OCI-LY3 (cell line): ENCODE results near the gene RNF212B.
"Not testable (repeated sequence)": the region's sequence is repeated elsewhere in the genome, so short reads cannot be mapped to it uniquely, and the experiment has no call there.

Source experiments
- H2AFZ ChIP-seq: fragments of 200-600, 300-600 bp; shearing (Covaris generic); 2 replicates; pipeline ENCODE4 v1.6.0; 2014; ENCODE audit warnings: antibody characterized with exemption, low read depth, low read length
- H3K27ac ChIP-seq: fragments of 200-600, 300-600 bp; sonication (generic); 2 replicates; pipeline ENCODE4 v1.5.1; 2014; ENCODE audit warnings: mild to moderate bottlenecking, low read length, moderate library complexity, mixed read lengths
- H3K27me3 ChIP-seq: fragments of 200-600, 300-600 bp; sonication (generic); 2 replicates; pipeline ENCODE4 v1.6.1; 2014; ENCODE audit warnings: low read depth, low read length, mixed read lengths
- H3K36me3 ChIP-seq: fragments of 200-600, 300-600 bp; sonication (generic); replicated peaks from 2 replicates; pipeline ENCODE3; 2014; ENCODE audit warnings: low read depth, low read length, mixed read lengths
- H3K4me1 ChIP-seq: fragments of 300-600, 200-600 bp; sonication (generic); 2 replicates; pipeline ENCODE4 v1.6.1; 2014; ENCODE audit warnings: low read length, mixed read lengths
- H3K4me2 ChIP-seq: fragments of 200-600, 300-600 bp; sonication (generic); 2 replicates; pipeline ENCODE4 v1.6.1; 2014; ENCODE audit warnings: low read length, mixed read lengths
- H3K4me3 ChIP-seq: fragments of 300-600, 200-600 bp; sonication (generic); 2 replicates; pipeline ENCODE4 v1.5.1; 2014; ENCODE audit warnings: antibody characterized with exemption, mild to moderate bottlenecking, low read length, moderate library complexity
- H3K79me2 ChIP-seq: fragments of 300-600, 200-600 bp; shearing (Covaris generic); 2 replicates; pipeline ENCODE4 v1.6.1; 2014; ENCODE audit warnings: mild to moderate bottlenecking, low read length, mixed read lengths
- H3K9ac ChIP-seq: fragments of 300-600, 200-600 bp; shearing (Covaris generic); 2 replicates; pipeline ENCODE4 v1.6.0; 2014; ENCODE audit warnings: mild to moderate bottlenecking, low read length, moderate library complexity
- H3K9me3 ChIP-seq: fragments of 200-600, 300-600 bp; shearing (Covaris generic); 2 replicates; pipeline ENCODE4 v1.6.1; 2014; ENCODE audit warnings: low read length, mixed read lengths; ENCODE audit not compliant: insufficient read depth
- H4K20me1 ChIP-seq: fragments of 200-600, 300-600 bp; sonication (generic); 2 replicates; pipeline ENCODE4 v1.6.1; 2016; ENCODE audit warnings: low read length, mixed read lengths; ENCODE audit not compliant: insufficient read depth
- EZH2phosphoT487 ChIP-seq: fragments of 200-600 bp; shearing (Covaris generic); IDR thresholded peaks from 2 replicates; pipeline ENCODE4 v1.6.1; 2018; ENCODE audit warnings: antibody characterized with exemption, mixed run types, low read depth
- TF ChIP-seq, protein P1 (sequence below): fragments of 200-600, 300-600 bp; sonication (generic); IDR thresholded peaks from 2 replicates; pipeline ENCODE4 v1.5.1; 2014; ENCODE audit warnings: antibody characterized with exemption, low read length, low read depth

RNF212B gene, protein sequence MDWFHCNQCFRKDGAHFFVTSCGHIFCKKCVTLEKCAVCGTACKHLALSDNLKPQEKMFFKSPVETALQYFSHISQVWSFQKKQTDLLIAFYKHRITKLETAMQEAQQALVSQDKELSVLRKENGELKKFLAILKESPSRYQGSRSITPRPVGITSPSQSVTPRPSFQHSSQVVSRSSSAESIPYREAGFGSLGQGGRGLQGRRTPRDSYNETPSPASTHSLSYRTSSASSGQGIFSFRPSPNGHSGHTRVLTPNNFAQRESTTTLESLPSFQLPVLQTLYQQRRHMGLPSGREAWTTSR

DNA sequence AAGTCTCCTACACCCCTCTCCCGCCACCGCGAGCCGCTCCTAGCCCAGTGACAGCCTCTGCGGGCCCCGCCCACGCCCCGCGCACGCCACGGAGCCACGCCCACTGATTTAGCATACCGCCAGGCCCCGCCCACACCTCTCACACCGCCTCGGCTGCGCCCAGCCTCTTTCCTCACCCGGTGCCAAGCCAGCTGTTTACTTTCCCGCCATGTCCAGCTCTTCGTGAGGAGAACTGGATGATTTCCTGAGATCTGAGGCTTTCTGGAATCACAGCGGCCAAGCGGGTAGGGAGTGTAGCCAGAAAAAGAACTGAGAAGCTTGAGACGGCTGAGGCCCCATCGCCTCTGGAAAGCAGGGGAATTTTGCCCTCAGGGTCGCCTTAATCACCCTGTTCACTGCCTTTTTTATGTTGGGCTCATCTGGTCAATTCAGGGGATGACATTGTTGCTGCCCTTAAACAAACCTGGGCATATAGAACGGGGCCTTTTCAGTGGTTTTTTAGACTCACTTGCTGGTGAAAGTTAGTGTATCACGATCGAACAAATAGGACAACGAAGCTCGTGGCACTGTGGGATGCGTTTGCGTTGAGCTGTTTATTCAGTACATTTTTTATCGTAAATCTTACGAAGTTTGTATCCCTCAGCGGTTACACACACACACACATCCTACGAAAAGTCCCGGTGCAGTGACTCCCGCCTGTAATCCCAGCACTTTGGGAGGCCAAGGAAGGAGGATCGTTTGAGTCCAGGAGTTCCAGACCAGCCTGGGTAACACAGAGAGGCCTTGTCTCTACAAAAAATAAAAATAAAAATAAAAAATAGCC is at the start of gene RNF212B:
TSS of gene RNF212B (plus strand) at position 165 of the 823 bp plus-strand sequence. CDS start 2,410 bp downstream, outside the sequence.
- H3K27me3 ChIP-seq = no peaks in the 10 kb centered on the region
- TF ChIP-seq, protein P1, sequence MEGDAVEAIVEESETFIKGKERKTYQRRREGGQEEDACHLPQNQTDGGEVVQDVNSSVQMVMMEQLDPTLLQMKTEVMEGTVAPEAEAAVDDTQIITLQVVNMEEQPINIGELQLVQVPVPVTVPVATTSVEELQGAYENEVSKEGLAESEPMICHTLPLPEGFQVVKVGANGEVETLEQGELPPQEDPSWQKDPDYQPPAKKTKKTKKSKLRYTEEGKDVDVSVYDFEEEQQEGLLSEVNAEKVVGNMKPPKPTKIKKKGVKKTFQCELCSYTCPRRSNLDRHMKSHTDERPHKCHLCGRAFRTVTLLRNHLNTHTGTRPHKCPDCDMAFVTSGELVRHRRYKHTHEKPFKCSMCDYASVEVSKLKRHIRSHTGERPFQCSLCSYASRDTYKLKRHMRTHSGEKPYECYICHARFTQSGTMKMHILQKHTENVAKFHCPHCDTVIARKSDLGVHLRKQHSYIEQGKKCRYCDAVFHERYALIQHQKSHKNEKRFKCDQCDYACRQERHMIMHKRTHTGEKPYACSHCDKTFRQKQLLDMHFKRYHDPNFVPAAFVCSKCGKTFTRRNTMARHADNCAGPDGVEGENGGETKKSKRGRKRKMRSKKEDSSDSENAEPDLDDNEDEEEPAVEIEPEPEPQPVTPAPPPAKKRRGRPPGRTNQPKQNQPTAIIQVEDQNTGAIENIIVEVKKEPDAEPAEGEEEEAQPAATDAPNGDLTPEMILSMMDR = no peak
- no peak for TF ChIP-seq EZH2phosphoT487
- no peaks in the 10 kb centered on the region for H3K79me2 ChIP-seq
- H3K9ac ChIP-seq = no peak within 1 kb of the TSS
- no peak within 1 kb of the TSS for H3K4me3 ChIP-seq
- no peak within 1 kb of the TSS for H2AFZ ChIP-seq
- no peak within 1 kb of the TSS for H3K27ac ChIP-seq
- H3K36me3 ChIP-seq = no peaks in the 10 kb centered on the region
- H4K20me1 ChIP-seq = no peaks in the 10 kb centered on the region
- peaks cover 10% of the 10 kb centered on the region for H3K4me1 ChIP-seq
- H3K9me3 ChIP-seq = no peaks in the 10 kb centered on the region
- H3K4me2 ChIP-seq = no peak within 1 kb of the TSS

DNA sequence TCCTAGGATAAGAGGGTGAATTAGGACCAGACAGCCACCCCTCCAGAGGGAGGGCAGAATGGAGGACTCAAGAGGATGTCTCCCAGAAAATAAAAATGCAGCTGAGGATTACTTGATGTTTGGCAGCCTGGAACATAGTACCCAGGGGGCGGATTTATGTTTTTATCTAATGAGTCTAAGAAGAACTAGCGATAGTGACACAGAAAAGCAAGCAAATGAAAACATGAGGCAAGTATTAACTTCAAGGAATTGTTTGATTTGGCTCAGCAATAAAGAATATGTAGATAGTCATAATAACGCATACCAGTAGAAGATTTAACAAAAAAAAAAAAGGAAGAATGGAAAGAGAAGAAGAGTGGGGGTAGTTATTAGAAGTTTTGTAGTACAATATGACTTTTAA is 44.3 kb upstream of the RNF212B start:
- Histone ChIP-seq H3K9ac (no peak overlapping the region), H3K36me3 (no peaks in the 10 kb centered on the region), H3K4me3 (no peak overlapping the region), H3K4me2 (no peak overlapping the region), H3K27me3 (no peaks in the 10 kb centered on the region), H3K9me3 (no peaks in the 10 kb centered on the region), H3K27ac (no peak overlapping the region), H3K4me1 (no peaks in the 10 kb centered on the region), H3K79me2 (no peaks in the 10 kb centered on the region), H4K20me1 (no peaks in the 10 kb centered on the region), H2AFZ (no peak overlapping the region)
- no peak for TF ChIP-seq EZH2phosphoT487

DNA sequence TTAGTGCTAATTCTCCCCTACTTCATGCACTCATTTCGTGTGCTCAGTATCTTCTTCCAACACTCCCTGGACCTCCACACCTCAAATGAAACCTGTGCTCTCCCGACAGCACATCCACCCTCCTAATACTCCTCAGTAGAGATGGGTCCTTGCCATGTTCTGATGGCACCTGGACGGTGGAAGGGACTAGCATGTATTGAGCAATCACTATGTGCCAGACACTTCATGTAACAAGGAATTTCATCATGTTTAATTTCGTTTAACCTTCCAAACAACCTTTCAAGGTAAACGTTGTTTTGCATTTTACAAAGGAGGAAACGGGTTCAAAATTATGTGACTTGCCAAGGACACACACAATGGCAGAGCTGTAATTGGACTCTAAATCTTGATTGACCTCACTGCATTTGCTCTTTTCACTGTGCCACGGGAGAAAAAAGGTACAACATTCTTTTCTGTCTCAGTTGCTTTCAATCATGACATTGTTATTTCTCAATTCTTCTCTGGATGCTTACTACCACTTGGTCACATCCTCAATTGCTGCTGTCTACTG is 42.1 kb upstream of the RNF212B start:
- TF ChIP-seq, protein P1 = no peak
- no peak for TF ChIP-seq EZH2phosphoT487
- Histone ChIP-seq H3K27ac (no peak overlapping the region), H3K27me3 (no peaks in the 10 kb centered on the region), H3K4me3 (no peak overlapping the region), H3K9me3 (no peaks in the 10 kb centered on the region), H4K20me1 (no peaks in the 10 kb centered on the region), H3K79me2 (no peaks in the 10 kb centered on the region), H3K4me2 (no peak overlapping the region), H3K4me1 (no peaks in the 10 kb centered on the region), H3K36me3 (no peaks in the 10 kb centered on the region), H2AFZ (no peak overlapping the region), H3K9ac (no peak overlapping the region)

DNA sequence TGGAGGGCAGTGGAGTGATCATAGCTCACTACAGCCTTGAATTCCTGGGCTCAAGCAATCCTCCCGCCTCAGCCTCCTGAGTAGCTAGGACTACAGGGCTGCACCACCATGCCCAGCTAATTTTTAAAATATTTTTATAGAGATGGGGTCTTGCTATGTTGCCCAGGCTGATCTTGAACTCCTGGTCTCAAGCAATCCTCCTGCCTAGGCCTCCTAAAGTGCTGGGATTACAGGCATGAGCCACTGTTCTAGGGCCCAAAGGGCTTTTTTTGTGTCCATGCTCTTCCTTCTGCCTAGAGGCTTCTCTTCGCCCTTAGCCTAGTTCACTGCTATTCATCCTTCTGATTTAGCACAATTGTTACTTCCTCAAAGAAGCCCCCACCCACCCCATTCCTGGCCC is 41.2 kb upstream of the RNF212B start:
- not testable (repeated sequence) for H3K4me3 ChIP-seq, H3K79me2 ChIP-seq, H2AFZ ChIP-seq, H3K4me2 ChIP-seq, H3K9ac ChIP-seq, H3K9me3 ChIP-seq, H3K36me3 ChIP-seq, H3K27ac ChIP-seq, H3K27me3 ChIP-seq, H3K4me1 ChIP-seq, H4K20me1 ChIP-seq

DNA sequence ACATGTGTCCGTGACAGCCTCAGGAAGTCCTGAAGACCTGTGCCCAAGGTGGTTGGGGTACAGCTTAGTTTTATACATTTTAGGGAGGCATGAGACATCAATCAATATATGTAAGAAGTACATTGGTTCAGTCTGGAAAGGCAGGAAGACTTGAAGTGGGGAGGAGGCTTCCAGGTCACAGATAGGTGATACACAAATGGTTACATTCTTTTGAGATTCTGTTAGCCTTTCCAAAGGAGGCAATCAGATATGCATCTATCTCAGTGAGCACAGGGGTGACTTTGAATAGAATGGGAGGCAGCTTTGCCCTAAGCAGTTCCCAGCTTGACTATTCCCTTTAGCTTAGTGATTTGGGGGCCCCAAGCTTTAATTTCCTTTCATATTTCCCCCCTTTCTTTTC is 38.6 kb upstream of the RNF212B start:
- H3K4me1 ChIP-seq, H2AFZ ChIP-seq, H3K27ac ChIP-seq, H3K36me3 ChIP-seq, H3K27me3 ChIP-seq, H3K79me2 ChIP-seq, H3K4me3 ChIP-seq, H3K9me3 ChIP-seq, H3K4me2 ChIP-seq, H4K20me1 ChIP-seq, H3K9ac ChIP-seq: not testable (repeated sequence)
